GM18526 (cell line): Measurements from ENCODE around the gene SLC6A16.

Experiments
- POLR2A ChIP-seq: IDR thresholded peaks from 3 replicates; pipeline ENCODE4 v1.6.1; 2011; ENCODE audit not compliant: insufficient read length; ENCODE audit errors: extremely low read depth

The SLC6A16 gene

GRCh38 chr19:49241769-49242168 lies 83.2 kb downstream of the SLC6A16 start:
- no peak for TF ChIP-seq POLR2A
